ENCODE measurements around the gene WDR45. TPM values are rescaled to one million over a fixed set of nuclear protein-coding genes. Genes with fewer than 3 reads are reported as not detected.
A peak's percentile ranks its signal among the peaks of the same experiment; 100 is the strongest.

The WDR45 gene
- total and polyA plus RNA-seq, 2 of the 13 experiments (the other 11 are each of a cell fraction or from before 2014, with no cell fraction given), result 16.4 to 65.5 TPM

DNA sequence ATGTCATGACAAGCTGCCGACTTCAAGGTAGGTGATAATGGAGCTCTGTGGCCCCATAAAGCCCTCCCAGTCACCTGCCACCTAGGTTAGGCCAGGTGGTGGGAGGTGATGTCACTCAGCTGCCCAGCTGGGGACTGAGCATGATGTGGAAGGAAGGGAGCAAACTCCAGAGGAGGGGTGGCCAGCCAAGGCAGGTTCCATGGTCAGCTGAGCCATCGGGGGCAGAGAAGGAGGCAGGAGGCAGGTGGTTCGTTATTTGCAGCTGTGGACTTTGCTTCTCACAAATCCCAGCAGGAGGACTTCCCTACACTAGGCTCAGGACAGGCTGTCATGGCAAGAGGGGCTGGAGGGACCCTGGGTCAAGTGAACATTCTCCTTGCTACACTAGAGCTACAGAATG, 18.8 kb downstream of the WDR45 start:
- BruUV-seq (replicated peaks), result no TSS peak
- no CpG with 5 or more reads among the region's 3 CpGs for WGBS (ENCODE audit: low lambda C conversion rate)
- FAIRE-seq, result no peak
- peaks cover 26% of the 10 kb centered on the region for H3K4me1 ChIP-seq (ENCODE audit: insufficient read depth, low read length)
- ChIA-PET POLR2A (interaction anchor here (1.1 kb wide), 1 partner anchor 40 kb away, joined by 4 read pairs; no protein-coding TSS in a partner anchor), CTCF (ENCODE audit: low intra/inter-chr PET ratio, low total read pairs) (no interaction called here)
- ATAC-seq, result no peak; the same call in 2 of the 3 replicates
- H2AFZ ChIP-seq (ENCODE audit: low read length), result no peak overlapping the region
- no peak for TF ChIP-seq ZBTB46 (CRISPR knock-in tag; IDR thresholded peaks at IDR 0.05; ENCODE audit: borderline replicate concordance)
- TF ChIP-seq SALL1 (CRISPR knock-in tag; IDR thresholded peaks at IDR 0.05), result no peak
- TF ChIP-seq, protein P1, sequence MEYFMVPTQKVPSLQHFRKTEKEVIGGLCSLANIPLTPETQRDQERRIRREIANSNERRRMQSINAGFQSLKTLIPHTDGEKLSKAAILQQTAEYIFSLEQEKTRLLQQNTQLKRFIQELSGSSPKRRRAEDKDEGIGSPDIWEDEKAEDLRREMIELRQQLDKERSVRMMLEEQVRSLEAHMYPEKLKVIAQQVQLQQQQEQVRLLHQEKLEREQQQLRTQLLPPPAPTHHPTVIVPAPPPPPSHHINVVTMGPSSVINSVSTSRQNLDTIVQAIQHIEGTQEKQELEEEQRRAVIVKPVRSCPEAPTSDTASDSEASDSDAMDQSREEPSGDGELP (IDR thresholded peaks at IDR 0.05; ENCODE audit: borderline replicate concordance, low read depth), result peak; percentile 28; the same call in 1 of the 2 replicates
- TF ChIP-seq HNF4A (CRISPR knock-in tag; IDR thresholded peaks at IDR 0.05), result 0 out of 2 replicates have a peak, but pooled peaks have one; percentile 24
- H3K36me3 ChIP-seq (replicated peaks in 1 of 2; ENCODE audit: control insufficient read depth in 1 of 2, insufficient read depth in 2 of 2, low read length in 2 of 2), result no peaks in the 10 kb centered on the region; a peak in 2 of 5 replicates
- H4K20me1 ChIP-seq (ENCODE audit: insufficient read depth, low read length), result no peaks in the 10 kb centered on the region
- H3K79me2 ChIP-seq (ENCODE audit: insufficient read depth, low read length), result no peaks in the 10 kb centered on the region
- no peak overlapping the region for H3K9ac ChIP-seq (ENCODE audit: insufficient read depth, low read depth, low read length)
- H3K4me2 ChIP-seq (ENCODE audit: low read depth, low read length), result no peak overlapping the region
- no peak overlapping the region for H3K27ac ChIP-seq (ENCODE audit: extremely low read length, insufficient read depth, low read length)
- H3K9me3 ChIP-seq (ENCODE audit: low read length), result no peaks in the 10 kb centered on the region
- in situ Hi-C loops (cut with HindIII; ENCODE audit: extremely low pct_ligation_motif_present, low pct_unique_long_range_greater_than_20kb), result no loop called here
- intact Hi-C loops (cut with micrococcal nuclease; ENCODE audit: unreplicated experiment), result no loop called here
- H3K27me3 ChIP-seq (ENCODE audit: control insufficient read depth in 1 of 2, insufficient read depth in 2 of 2, low read length in 2 of 2), result no peaks in the 10 kb centered on the region
- no peak for DNase-seq (ENCODE audit: low spot score)
- no peak overlapping the region for H3K4me3 ChIP-seq (replicated peaks in 1 of 3; ENCODE audit: insufficient read depth in 1 of 3, low read depth in 2 of 3, low read length in 3 of 3)

GRCh38 chrX:49059681-49060085, 20.0 kb downstream of the WDR45 start:
- Histone ChIP-seq H3K4me3 (replicated peaks in 1 of 3; ENCODE audit: insufficient read depth in 1 of 3, low read depth in 2 of 3, low read length in 3 of 3) (peak overlapping the region in 2 of 3 experiments; percentile 26 to 55; a peak in 1 of 6 replicates), H3K9ac (ENCODE audit: insufficient read depth, low read depth, low read length) (0 out of 2 replicates have a peak overlapping the region, but pooled peaks have one; percentile 39)
- TF ChIP-seq DPF2 (CRISPR knock-in tag; IDR thresholded peaks at IDR 0.05; ENCODE audit: borderline replicate concordance, low read depth) (no peak), RBM39 (IDR thresholded peaks at IDR 0.05; ENCODE audit: low read depth, low read length, poor library complexity, severe bottlenecking) (no peak), ZNF547 (CRISPR knock-in tag; IDR thresholded peaks at IDR 0.05) (no peak)

More at GRCh38 chrX:49059681-49060085, 20.0 kb downstream of the WDR45 start:
- H2AFZ ChIP-seq (ENCODE audit: low read length), result no peak overlapping the region
- intact Hi-C loops (cut with micrococcal nuclease; ENCODE audit: unreplicated experiment), result no loop called here
- in situ Hi-C loops (cut with HindIII; ENCODE audit: extremely low pct_ligation_motif_present, low pct_unique_long_range_greater_than_20kb), result no loop called here
- POLR2A ChIA-PET, result interaction anchor here (1.1 kb wide), 1 partner anchor 41 kb away, joined by 4 read pairs; no protein-coding TSS in a partner anchor
- DNase-seq (ENCODE audit: low spot score) (no peak), ATAC-seq (no peak), FAIRE-seq (no peak)
- CTCF ChIA-PET (ENCODE audit: low intra/inter-chr PET ratio, low total read pairs), result no interaction called here
- peaks cover 36% of the 10 kb centered on the region for H3K4me1 ChIP-seq (ENCODE audit: insufficient read depth, low read length)
- BruUV-seq (replicated peaks), result no TSS peak
- H3K36me3 ChIP-seq (replicated peaks in 1 of 2; ENCODE audit: control insufficient read depth in 1 of 2, insufficient read depth in 2 of 2, low read length in 2 of 2), result no peaks in the 10 kb centered on the region; a peak in 2 of 5 replicates
- H3K27ac ChIP-seq (ENCODE audit: extremely low read length, insufficient read depth, low read length), result no peak overlapping the region
- H3K9me3 ChIP-seq (ENCODE audit: low read length), result no peaks in the 10 kb centered on the region
- no peaks in the 10 kb centered on the region for H3K27me3 ChIP-seq (ENCODE audit: control insufficient read depth in 1 of 2, insufficient read depth in 2 of 2, low read length in 2 of 2)
- peak overlapping the region; percentile 61 for H3K4me2 ChIP-seq (ENCODE audit: low read depth, low read length)
- no CpG with 5 or more reads among the region's 10 CpGs for WGBS (ENCODE audit: low lambda C conversion rate)
- H3K79me2 ChIP-seq (ENCODE audit: insufficient read depth, low read length), result no peaks in the 10 kb centered on the region
- H4K20me1 ChIP-seq (ENCODE audit: insufficient read depth, low read length), result no peaks in the 10 kb centered on the region
